ENCODE results near the gene FOXJ2.

Gene FOXJ2

GRCh38 chr12:8089716-8090115 lies 57.2 kb downstream of the FOXJ2 start:
- Histone ChIP-seq H3K36me3 (peaks cover 51% of the 10 kb centered on the region), H3K4me3 (ENCODE audit: low read depth in 1 of 2, low read length in 1 of 2) (no peak overlapping the region), H3K4me1 (ENCODE audit: control insufficient read depth in 1 of 2, insufficient read depth in 1 of 2, low read depth in 1 of 2, low read length in 1 of 2) (peaks cover 16 to 28% of the 10 kb centered on the region in 2 experiments), H3K27me3 (no peaks in the 10 kb centered on the region), H3K27ac (peak overlapping the region; percentile 51), H3K9me3 (no peaks in the 10 kb centered on the region)
- TF ChIP-seq CTCF (IDR thresholded peaks at IDR 0.05): no peak

GRCh38 chr12:8093291-8093690 lies 60.8 kb downstream of the FOXJ2 start:
- Histone ChIP-seq H3K27me3 (no peaks in the 10 kb centered on the region), H3K4me1 (ENCODE audit: control insufficient read depth in 1 of 2, insufficient read depth in 1 of 2, low read depth in 1 of 2, low read length in 1 of 2) (peaks cover 33 to 45% of the 10 kb centered on the region in 2 experiments), H3K4me3 (ENCODE audit: low read depth in 1 of 2, low read length in 1 of 2) (no peak overlapping the region), H3K27ac (no peak overlapping the region), H3K9me3 (no peaks in the 10 kb centered on the region), H3K36me3 (peaks cover 61% of the 10 kb centered on the region)
- TF ChIP-seq CTCF (IDR thresholded peaks at IDR 0.05): no peak

GRCh38 chr12:8096281-8096915 lies 63.9 kb downstream of the FOXJ2 start:
- H3K9me3 ChIP-seq: no peaks in the 10 kb centered on the region
- no peak overlapping the region for H3K4me3 ChIP-seq (ENCODE audit: low read depth in 1 of 2, low read length in 1 of 2)
- peaks cover 25 to 30% of the 10 kb centered on the region in 2 experiments for H3K4me1 ChIP-seq (ENCODE audit: control insufficient read depth in 1 of 2, insufficient read depth in 1 of 2, low read depth in 1 of 2, low read length in 1 of 2)
- no peaks in the 10 kb centered on the region for H3K27me3 ChIP-seq
- peaks cover 55% of the 10 kb centered on the region for H3K36me3 ChIP-seq
- no peak for TF ChIP-seq CTCF (IDR thresholded peaks at IDR 0.05)
- H3K27ac ChIP-seq: peak overlapping the region; percentile 84

GRCh38 chr12:8099235-8099634 lies 66.7 kb downstream of the FOXJ2 start:
- H3K27me3 ChIP-seq: no peaks in the 10 kb centered on the region

More at GRCh38 chr12:8099235-8099634, 66.7 kb downstream of the FOXJ2 start:
- TF ChIP-seq CTCF (IDR thresholded peaks at IDR 0.05): no peak
- Histone ChIP-seq H3K9me3 (no peaks in the 10 kb centered on the region), H3K27ac (no peak overlapping the region), H3K4me1 (ENCODE audit: control insufficient read depth in 1 of 2, insufficient read depth in 1 of 2, low read depth in 1 of 2, low read length in 1 of 2) (peaks cover 25 to 30% of the 10 kb centered on the region in 2 experiments), H3K36me3 (peaks cover 27% of the 10 kb centered on the region), H3K4me3 (ENCODE audit: low read depth in 1 of 2, low read length in 1 of 2) (no peak overlapping the region)
